ENCODE results near the gene TOPAZ1. TPM values are rescaled to one million over a fixed set of nuclear protein-coding genes. Genes with fewer than 3 reads are reported as not detected.

The TOPAZ1 gene
- total and polyA plus RNA-seq, 2 of the 13 experiments (the other 11 are each of a cell fraction or from before 2014, with no cell fraction given), result not detected

DNA sequence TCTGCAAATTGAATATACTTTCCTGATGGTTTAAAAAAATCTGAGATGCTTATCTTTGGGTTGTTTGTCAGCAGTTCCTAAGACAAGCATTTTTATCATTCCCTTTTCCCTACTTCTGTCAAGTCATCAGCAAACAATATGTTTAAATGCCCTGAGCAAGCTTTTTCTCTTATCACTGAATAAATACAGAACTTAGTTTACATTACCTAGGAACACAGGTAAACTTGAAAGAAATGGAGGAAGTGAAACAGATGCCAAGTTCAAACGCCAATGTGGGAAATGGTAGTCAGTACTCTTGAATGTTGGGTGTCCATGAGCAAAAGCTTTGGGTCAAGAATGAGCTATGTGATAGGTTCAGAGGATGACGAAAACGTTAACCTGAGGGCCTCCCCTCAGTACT lies 79.6 kb downstream of the TOPAZ1 start (continued):
- TF ChIP-seq, protein P1, sequence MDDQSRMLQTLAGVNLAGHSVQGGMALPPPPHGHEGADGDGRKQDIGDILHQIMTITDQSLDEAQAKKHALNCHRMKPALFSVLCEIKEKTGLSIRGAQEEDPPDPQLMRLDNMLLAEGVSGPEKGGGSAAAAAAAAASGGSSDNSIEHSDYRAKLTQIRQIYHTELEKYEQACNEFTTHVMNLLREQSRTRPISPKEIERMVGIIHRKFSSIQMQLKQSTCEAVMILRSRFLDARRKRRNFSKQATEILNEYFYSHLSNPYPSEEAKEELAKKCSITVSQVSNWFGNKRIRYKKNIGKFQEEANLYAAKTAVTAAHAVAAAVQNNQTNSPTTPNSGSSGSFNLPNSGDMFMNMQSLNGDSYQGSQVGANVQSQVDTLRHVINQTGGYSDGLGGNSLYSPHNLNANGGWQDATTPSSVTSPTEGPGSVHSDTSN (CRISPR knock-in tag; IDR thresholded peaks at IDR 0.05; ENCODE audit: borderline replicate concordance), result no peak
- TF ChIP-seq, protein P2, sequence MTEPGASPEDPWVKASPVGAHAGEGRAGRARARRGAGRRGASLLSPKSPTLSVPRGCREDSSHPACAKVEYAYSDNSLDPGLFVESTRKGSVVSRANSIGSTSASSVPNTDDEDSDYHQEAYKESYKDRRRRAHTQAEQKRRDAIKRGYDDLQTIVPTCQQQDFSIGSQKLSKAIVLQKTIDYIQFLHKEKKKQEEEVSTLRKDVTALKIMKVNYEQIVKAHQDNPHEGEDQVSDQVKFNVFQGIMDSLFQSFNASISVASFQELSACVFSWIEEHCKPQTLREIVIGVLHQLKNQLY (CRISPR knock-in tag; IDR thresholded peaks at IDR 0.05), result peak; percentile 62
- TF ChIP-seq ZC3H13 (CRISPR knock-in tag; IDR thresholded peaks at IDR 0.05) (no peak), HOXA7 (CRISPR knock-in tag; IDR thresholded peaks at IDR 0.05) (no peak), ADNP (CRISPR knock-in tag; IDR thresholded peaks at IDR 0.05) (no peak), ZNF317 (CRISPR knock-in tag; IDR thresholded peaks at IDR 0.05) (peak; percentile 68; the same call in 1 of the 2 replicates), ZFP90 (CRISPR knock-in tag; IDR thresholded peaks at IDR 0.05; ENCODE audit: borderline replicate concordance) (no peak), SETDB1 (CRISPR knock-in tag; IDR thresholded peaks at IDR 0.05; ENCODE audit: borderline replicate concordance) (no peak), TOE1 (CRISPR knock-in tag; IDR thresholded peaks at IDR 0.05) (no peak), ZNF670 (CRISPR knock-in tag; IDR thresholded peaks at IDR 0.05; ENCODE audit: borderline replicate concordance) (no peak), SIX4 (CRISPR knock-in tag; IDR thresholded peaks at IDR 0.05) (0 out of 2 replicates have a peak, but pooled peaks have one; percentile 35), FOXA1 (IDR thresholded peaks at IDR 0.05) (peak; percentile 58; the same call in 1 of the 2 replicates), FOXA1 (CRISPR knock-in tag; IDR thresholded peaks at IDR 0.05) (peak; percentile 84), U2AF2 (IDR thresholded peaks at IDR 0.05; ENCODE audit: low read depth, low read length) (no peak), PLRG1 (conservative IDR thresholded peaks at IDR 0.05) (no peak), ZSCAN31 (CRISPR knock-in tag; IDR thresholded peaks at IDR 0.05; ENCODE audit: low read depth) (no peak), ZSCAN9 (CRISPR knock-in tag; IDR thresholded peaks at IDR 0.05; ENCODE audit: borderline replicate concordance) (0 out of 2 replicates have a peak, but pooled peaks have one; percentile 46), ZNF790 (CRISPR knock-in tag; IDR thresholded peaks at IDR 0.05; ENCODE audit: borderline replicate concordance) (no peak), DNMT1 (CRISPR knock-in tag; IDR thresholded peaks at IDR 0.05) (no peak), MEF2D (CRISPR knock-in tag; IDR thresholded peaks at IDR 0.05) (peak; percentile 57), ZNF256 (CRISPR knock-in tag; conservative IDR thresholded peaks at IDR 0.05) (no peak)
- TF ChIP-seq, protein P3, sequence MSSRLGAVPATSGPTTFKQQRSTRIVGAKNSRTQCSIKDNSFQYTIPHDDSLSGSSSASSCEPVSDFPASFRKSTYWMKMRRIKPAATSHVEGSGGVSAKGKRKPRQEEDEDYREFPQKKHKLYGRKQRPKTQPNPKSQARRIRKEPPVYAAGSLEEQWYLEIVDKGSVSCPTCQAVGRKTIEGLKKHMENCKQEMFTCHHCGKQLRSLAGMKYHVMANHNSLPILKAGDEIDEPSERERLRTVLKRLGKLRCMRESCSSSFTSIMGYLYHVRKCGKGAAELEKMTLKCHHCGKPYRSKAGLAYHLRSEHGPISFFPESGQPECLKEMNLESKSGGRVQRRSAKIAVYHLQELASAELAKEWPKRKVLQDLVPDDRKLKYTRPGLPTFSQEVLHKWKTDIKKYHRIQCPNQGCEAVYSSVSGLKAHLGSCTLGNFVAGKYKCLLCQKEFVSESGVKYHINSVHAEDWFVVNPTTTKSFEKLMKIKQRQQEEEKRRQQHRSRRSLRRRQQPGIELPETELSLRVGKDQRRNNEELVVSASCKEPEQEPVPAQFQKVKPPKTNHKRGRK (CRISPR knock-in tag; IDR thresholded peaks at IDR 0.05), result no peak
- TF ChIP-seq, protein P4, sequence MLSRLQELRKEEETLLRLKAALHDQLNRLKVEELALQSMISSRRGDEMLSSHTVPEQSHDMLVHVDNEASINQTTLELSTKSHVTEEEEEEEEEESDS (CRISPR knock-in tag; IDR thresholded peaks at IDR 0.05; ENCODE audit: borderline replicate concordance), result no peak
- TF ChIP-seq, protein P5, sequence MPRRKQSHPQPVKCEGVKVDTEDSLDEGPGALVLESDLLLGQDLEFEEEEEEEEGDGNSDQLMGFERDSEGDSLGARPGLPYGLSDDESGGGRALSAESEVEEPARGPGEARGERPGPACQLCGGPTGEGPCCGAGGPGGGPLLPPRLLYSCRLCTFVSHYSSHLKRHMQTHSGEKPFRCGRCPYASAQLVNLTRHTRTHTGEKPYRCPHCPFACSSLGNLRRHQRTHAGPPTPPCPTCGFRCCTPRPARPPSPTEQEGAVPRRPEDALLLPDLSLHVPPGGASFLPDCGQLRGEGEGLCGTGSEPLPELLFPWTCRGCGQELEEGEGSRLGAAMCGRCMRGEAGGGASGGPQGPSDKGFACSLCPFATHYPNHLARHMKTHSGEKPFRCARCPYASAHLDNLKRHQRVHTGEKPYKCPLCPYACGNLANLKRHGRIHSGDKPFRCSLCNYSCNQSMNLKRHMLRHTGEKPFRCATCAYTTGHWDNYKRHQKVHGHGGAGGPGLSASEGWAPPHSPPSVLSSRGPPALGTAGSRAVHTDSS (CRISPR knock-in tag; conservative IDR thresholded peaks at IDR 0.05), result no peak
- TF ChIP-seq, protein P6, sequence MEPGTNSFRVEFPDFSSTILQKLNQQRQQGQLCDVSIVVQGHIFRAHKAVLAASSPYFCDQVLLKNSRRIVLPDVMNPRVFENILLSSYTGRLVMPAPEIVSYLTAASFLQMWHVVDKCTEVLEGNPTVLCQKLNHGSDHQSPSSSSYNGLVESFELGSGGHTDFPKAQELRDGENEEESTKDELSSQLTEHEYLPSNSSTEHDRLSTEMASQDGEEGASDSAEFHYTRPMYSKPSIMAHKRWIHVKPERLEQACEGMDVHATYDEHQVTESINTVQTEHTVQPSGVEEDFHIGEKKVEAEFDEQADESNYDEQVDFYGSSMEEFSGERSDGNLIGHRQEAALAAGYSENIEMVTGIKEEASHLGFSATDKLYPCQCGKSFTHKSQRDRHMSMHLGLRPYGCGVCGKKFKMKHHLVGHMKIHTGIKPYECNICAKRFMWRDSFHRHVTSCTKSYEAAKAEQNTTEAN (CRISPR knock-in tag; conservative IDR thresholded peaks at IDR 0.05), result no peak
- TF ChIP-seq, protein P7, sequence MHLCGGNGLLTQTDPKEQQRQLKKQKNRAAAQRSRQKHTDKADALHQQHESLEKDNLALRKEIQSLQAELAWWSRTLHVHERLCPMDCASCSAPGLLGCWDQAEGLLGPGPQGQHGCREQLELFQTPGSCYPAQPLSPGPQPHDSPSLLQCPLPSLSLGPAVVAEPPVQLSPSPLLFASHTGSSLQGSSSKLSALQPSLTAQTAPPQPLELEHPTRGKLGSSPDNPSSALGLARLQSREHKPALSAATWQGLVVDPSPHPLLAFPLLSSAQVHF (CRISPR knock-in tag; IDR thresholded peaks at IDR 0.05), result no peak

Data from HepG2 (cell line).